Measurements from ENCODE around the gene ACOT8.

- no peak for TF ChIP-seq TCF7L2 (IDR thresholded peaks at IDR 0.05; ENCODE audit: low read depth, low read length)
- TF ChIP-seq, protein P1, sequence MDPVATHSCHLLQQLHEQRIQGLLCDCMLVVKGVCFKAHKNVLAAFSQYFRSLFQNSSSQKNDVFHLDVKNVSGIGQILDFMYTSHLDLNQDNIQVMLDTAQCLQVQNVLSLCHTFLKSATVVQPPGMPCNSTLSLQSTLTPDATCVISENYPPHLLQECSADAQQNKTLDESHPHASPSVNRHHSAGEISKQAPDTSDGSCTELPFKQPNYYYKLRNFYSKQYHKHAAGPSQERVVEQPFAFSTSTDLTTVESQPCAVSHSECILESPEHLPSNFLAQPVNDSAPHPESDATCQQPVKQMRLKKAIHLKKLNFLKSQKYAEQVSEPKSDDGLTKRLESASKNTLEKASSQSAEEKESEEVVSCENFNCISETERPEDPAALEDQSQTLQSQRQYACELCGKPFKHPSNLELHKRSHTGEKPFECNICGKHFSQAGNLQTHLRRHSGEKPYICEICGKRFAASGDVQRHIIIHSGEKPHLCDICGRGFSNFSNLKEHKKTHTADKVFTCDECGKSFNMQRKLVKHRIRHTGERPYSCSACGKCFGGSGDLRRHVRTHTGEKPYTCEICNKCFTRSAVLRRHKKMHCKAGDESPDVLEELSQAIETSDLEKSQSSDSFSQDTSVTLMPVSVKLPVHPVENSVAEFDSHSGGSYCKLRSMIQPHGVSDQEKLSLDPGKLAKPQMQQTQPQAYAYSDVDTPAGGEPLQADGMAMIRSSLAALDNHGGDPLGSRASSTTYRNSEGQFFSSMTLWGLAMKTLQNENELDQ (CRISPR knock-in tag; IDR thresholded peaks at IDR 0.05; ENCODE audit: borderline replicate concordance), result no peak
- no peak for TF ChIP-seq SMAD4 (CRISPR knock-in tag; conservative IDR thresholded peaks at IDR 0.05)
- TF ChIP-seq, protein P2, sequence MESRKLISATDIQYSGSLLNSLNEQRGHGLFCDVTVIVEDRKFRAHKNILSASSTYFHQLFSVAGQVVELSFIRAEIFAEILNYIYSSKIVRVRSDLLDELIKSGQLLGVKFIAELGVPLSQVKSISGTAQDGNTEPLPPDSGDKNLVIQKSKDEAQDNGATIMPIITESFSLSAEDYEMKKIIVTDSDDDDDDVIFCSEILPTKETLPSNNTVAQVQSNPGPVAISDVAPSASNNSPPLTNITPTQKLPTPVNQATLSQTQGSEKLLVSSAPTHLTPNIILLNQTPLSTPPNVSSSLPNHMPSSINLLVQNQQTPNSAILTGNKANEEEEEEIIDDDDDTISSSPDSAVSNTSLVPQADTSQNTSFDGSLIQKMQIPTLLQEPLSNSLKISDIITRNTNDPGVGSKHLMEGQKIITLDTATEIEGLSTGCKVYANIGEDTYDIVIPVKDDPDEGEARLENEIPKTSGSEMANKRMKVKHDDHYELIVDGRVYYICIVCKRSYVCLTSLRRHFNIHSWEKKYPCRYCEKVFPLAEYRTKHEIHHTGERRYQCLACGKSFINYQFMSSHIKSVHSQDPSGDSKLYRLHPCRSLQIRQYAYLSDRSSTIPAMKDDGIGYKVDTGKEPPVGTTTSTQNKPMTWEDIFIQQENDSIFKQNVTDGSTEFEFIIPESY (CRISPR knock-in tag; IDR thresholded peaks at IDR 0.05), result no peak
- TF ChIP-seq, protein P3, sequence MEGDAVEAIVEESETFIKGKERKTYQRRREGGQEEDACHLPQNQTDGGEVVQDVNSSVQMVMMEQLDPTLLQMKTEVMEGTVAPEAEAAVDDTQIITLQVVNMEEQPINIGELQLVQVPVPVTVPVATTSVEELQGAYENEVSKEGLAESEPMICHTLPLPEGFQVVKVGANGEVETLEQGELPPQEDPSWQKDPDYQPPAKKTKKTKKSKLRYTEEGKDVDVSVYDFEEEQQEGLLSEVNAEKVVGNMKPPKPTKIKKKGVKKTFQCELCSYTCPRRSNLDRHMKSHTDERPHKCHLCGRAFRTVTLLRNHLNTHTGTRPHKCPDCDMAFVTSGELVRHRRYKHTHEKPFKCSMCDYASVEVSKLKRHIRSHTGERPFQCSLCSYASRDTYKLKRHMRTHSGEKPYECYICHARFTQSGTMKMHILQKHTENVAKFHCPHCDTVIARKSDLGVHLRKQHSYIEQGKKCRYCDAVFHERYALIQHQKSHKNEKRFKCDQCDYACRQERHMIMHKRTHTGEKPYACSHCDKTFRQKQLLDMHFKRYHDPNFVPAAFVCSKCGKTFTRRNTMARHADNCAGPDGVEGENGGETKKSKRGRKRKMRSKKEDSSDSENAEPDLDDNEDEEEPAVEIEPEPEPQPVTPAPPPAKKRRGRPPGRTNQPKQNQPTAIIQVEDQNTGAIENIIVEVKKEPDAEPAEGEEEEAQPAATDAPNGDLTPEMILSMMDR (IDR thresholded peaks at IDR 0.05 in 2 of 3, conservative IDR thresholded peaks at IDR 0.05 in 1 of 3; ENCODE audit: insufficient read depth in 2 of 3, low read depth in 1 of 3, low read length in 3 of 3), result no peak
- TF ChIP-seq BRCA1 (IDR thresholded peaks at IDR 0.05), result no peak
- TF ChIP-seq BRCA1 (CRISPR knock-in tag; IDR thresholded peaks at IDR 0.05), result no peak
- TF ChIP-seq GTF2A2 (tag; IDR thresholded peaks at IDR 0.05), result no peak
- TF ChIP-seq NR2C1 (IDR thresholded peaks at IDR 0.05), result no peak
- no peak for TF ChIP-seq NR2C1 (tag; IDR thresholded peaks at IDR 0.05)
- no peak for TF ChIP-seq ZC3H11A (IDR thresholded peaks at IDR 0.05; ENCODE audit: low read depth, low read length)
- TF ChIP-seq PRMT5 (CRISPR knock-in tag; IDR thresholded peaks at IDR 0.05), result no peak
- TF ChIP-seq CCAR2 (IDR thresholded peaks at IDR 0.05; ENCODE audit: low read depth, low read length), result no peak
- no peak for TF ChIP-seq RBBP5 (IDR thresholded peaks at IDR 0.05; ENCODE audit: borderline replicate concordance, insufficient read depth, low read length, poor library complexity, severe bottlenecking)
- TF ChIP-seq ELK1 (CRISPR knock-in tag; IDR thresholded peaks at IDR 0.05), result no peak
- no peak for TF ChIP-seq ATF2 (CRISPR knock-in tag; IDR thresholded peaks at IDR 0.05)
Measured at GRCh38 chr20:45813006-45813340, 44.2 kb downstream of the ACOT8 start.

Measured in K562 (cell line).